Lower leg skin (tissue), 4 donors: Measurements from ENCODE around the gene YY2. TPM values are rescaled to one million over a fixed set of nuclear protein-coding genes. Genes with fewer than 3 reads are reported as not detected.
"Not testable (repeated sequence)": the region's sequence is repeated elsewhere in the genome, so short reads cannot be mapped to it uniquely, and the experiment has no call there.

Experiments
- DNase-seq, 2 donors: peaks; one replicate each; pipeline ENCODE4 v3.0.0-alpha.2; 2019; ENCODE audit warnings: low spot score in 2 of 2
- H3K4me3 ChIP-seq: fragments of 200-600 bp; sonication (generic); 2 replicates; pipeline ENCODE4 v1.5.1; 2017; ENCODE audit warnings: mild to moderate bottlenecking, low read depth; ENCODE audit not compliant: poor library complexity, severe bottlenecking
- POLR2A ChIP-seq, 2 donors: fragments of 450-650 bp; IDR thresholded peaks; one replicate each; pipeline ENCODE4 v1.6.1; 2016 to 2017; ENCODE audit warnings: antibody characterized with exemption in 2 of 2, mild to moderate bottlenecking in 1 of 2, moderate library complexity in 1 of 2
- WGBS, 2 donors: methylation state at CpG; one replicate each; pipeline ENCODE4 v1.1.5; 2018; 5-methylcytosine and 5-hydroxymethylcytosine counted together
- intact Hi-C: fragments of 100-400 bp; cut with DNase I; formaldehyde crosslinking; loops from one replicate; pipeline ENCODE4 v1.15.0; 2023; ENCODE audit warnings: low total_unique reads
- total RNA-seq, 4 donors: library from RNA; depleted of rRNA; stranded (reverse); fragments of >200 nt; gene quantifications; one replicate each; pipeline ENCODE4 v1.1.0, GENCODE V29; 2016
- TF ChIP-seq, protein P1 (sequence below), 3 donors: fragments of 450-650 bp; IDR thresholded peaks; one replicate each; pipeline ENCODE4 v1.5.1; 2016; ENCODE audit warnings: antibody characterized with exemption in 3 of 3, mild to moderate bottlenecking in 3 of 3, moderate library complexity in 2 of 3

The YY2 gene
- total RNA-seq, 4 donors from 2014 or later: 0.42 to 2.6 (median 1.7) TPM

DNA sequence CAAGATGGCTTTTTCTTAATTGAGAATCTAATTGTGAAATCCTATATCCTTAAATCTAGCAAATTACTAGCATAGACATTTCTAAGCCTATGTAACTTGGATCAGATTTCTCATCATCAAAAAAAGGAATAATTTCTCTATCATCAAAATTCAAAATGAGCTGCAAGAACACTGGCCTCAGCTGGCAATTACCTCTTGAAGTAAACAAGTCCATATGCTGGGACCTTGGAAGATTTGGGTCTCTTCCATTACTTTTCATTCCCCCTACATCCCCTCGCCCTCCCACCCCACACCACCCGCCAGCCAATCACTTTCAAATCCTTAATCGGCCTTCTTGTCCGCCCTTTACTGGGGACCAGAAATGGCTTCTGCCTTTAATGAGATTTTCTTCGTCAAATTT, 39.7 kb upstream of the YY2 start:
- WGBS, 2 donors: 78 to 84% methylated on average over 5 of the region's 5 CpGs
- DNase-seq: no peak
- H3K4me3 ChIP-seq: no peak overlapping the region
- intact Hi-C loops: no loop called here
- no peak for TF ChIP-seq POLR2A (IDR thresholded peaks at IDR 0.05)
- TF ChIP-seq, protein P1, sequence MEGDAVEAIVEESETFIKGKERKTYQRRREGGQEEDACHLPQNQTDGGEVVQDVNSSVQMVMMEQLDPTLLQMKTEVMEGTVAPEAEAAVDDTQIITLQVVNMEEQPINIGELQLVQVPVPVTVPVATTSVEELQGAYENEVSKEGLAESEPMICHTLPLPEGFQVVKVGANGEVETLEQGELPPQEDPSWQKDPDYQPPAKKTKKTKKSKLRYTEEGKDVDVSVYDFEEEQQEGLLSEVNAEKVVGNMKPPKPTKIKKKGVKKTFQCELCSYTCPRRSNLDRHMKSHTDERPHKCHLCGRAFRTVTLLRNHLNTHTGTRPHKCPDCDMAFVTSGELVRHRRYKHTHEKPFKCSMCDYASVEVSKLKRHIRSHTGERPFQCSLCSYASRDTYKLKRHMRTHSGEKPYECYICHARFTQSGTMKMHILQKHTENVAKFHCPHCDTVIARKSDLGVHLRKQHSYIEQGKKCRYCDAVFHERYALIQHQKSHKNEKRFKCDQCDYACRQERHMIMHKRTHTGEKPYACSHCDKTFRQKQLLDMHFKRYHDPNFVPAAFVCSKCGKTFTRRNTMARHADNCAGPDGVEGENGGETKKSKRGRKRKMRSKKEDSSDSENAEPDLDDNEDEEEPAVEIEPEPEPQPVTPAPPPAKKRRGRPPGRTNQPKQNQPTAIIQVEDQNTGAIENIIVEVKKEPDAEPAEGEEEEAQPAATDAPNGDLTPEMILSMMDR (IDR thresholded peaks at IDR 0.05): no peak

DNA sequence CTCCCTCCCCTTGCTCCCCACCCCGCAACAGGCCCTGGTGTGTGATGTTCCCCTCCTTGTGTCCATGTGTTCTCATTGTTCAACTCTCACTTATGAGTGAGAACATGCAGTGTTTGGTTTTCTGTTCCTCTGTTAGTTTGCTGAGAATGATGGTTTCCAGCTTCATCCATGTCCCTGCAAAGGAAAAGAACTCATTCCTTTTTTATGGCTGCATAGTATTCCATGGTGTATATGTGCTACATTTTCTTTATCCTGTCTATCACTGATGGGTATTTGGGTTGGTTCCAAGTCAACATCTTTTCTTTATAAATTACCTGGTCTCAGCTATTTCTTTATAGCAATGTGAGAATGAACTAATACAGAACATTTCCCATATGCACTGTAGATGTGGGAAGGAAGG, 35.6 kb upstream of the YY2 start:
- 80 to 100% methylated on average over 1 of the region's 1 CpG for WGBS, 2 donors
- H3K4me3 ChIP-seq, DNase-seq, intact Hi-C loops: not testable (repeated sequence)

DNA sequence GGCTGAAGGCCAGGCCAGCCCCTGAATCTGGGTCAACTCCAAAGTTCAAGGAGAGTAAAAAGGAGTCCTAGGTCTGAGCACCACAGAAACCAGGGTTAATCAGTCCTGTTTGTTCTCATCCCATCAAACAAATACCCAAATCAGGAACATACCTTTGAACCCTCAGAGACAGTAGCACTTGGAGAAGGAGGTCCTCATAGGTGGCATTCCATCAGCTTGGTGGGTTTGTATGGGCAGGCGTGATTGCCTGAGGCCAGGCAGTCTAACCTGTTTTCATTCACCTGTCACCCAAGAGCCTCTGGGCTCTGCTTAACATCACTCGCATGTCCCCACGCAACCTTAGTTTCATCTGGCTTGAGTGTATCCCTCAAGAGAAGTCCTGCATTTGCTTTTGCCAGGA, 33.9 kb upstream of the YY2 start:
- WGBS, 2 donors: 82 to 100% methylated on average over 3 of the region's 3 CpGs
- no peak for TF ChIP-seq POLR2A (IDR thresholded peaks at IDR 0.05)
- no peak for DNase-seq
- H3K4me3 ChIP-seq: no peak overlapping the region
- intact Hi-C loops: no loop called here

GRCh38 chrX:21831496-21831895, 24.3 kb upstream of the YY2 start:
- DNase-seq: no peak
- intact Hi-C loops: no loop called here
- TF ChIP-seq POLR2A (IDR thresholded peaks at IDR 0.05): no peak
- TF ChIP-seq, protein P1 (IDR thresholded peaks at IDR 0.05): no peak
- H3K4me3 ChIP-seq: no peak overlapping the region
- 85 to 100% methylated on average over 2 of the region's 2 CpGs for WGBS, 2 donors

GRCh38 chrX:21837056-21837455, 18.7 kb upstream of the YY2 start:
- H3K4me3 ChIP-seq: no peak overlapping the region
- TF ChIP-seq POLR2A (IDR thresholded peaks at IDR 0.05): no peak
- TF ChIP-seq, protein P1 (IDR thresholded peaks at IDR 0.05): no peak
- intact Hi-C loops: no loop called here
- 69 to 72% methylated on average over 2 of the region's 2 CpGs for WGBS, 2 donors
- no peak for DNase-seq

- H3K4me3 ChIP-seq: peak overlapping the region; percentile 47
- no peak for DNase-seq
- intact Hi-C loops: no loop called here
- no peak for TF ChIP-seq POLR2A (IDR thresholded peaks at IDR 0.05)
- TF ChIP-seq, protein P1 (IDR thresholded peaks at IDR 0.05): no peak
- 1 to 36% methylated on average over 4 of the region's 4 CpGs for WGBS, 2 donors
Measured at GRCh38 chrX:21838937-21839333, 16.9 kb upstream of the YY2 start.

DNA sequence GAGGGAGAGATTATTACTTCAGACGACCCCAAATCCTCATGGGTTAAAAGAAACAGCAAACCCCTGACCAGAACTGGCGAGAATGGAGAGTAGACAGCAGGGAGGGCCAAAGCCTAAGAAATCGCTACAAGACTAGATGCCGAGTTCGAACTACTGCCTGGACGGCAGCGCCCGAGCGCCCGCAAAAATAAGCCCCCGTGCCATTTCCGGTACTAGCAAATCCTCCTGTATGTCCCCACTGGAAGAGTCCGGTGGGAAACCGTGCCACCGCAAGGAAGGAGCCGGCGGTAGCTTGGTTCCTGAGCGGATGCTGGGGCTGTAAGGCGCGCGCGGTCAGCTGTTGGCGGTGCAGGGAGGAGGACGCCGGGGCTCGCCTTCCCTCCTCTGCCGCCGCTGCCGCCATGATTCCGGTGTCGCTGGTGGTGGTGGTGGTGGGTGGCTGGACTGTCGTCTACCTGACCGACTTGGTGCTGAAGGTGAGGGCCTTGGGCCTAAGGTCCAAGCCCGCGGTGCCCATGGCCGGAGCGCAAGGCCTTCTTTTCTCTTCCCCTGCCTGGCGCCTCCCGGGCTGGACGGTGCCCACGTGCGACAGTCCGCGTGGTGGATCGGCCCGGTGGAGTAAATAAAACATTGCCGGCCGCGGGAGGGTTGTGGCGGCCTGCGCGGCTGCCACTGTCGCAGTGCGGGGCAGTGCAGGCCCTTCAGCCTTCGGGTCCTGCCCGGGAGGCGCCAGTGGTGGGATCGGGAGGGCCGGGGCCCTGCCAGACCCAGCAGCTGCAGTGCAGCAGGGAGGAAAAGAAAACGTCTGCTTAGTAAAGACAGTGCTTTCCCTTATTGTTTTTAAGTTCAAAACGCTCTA, 16.2 kb upstream of the YY2 start, which contains the start of gene MBTPS2:
MBTPS2 (plus strand) TSS at position 284 of the 859 bp plus-strand sequence; CDS start at position 402, 118 bp downstream.
- DNase-seq: peak; percentile 69 to 95
- intact Hi-C loops: no loop called here
- peak within 1 kb of the TSS; percentile 47 for H3K4me3 ChIP-seq
- no peak for TF ChIP-seq POLR2A (IDR thresholded peaks at IDR 0.05)
- TF ChIP-seq, protein P1 (IDR thresholded peaks at IDR 0.05): no peak
- WGBS, 2 donors: 0 to 40% methylated on average over 24 to 38 of the region's 61 CpGs
